DOHH2 (cell line): ENCODE results near the gene YTHDF2.
"Not testable (repeated sequence)": the region's sequence is repeated elsewhere in the genome, so short reads cannot be mapped to it uniquely, and the experiment has no call there.

Experiments
- EZH2phosphoT487 ChIP-seq: fragments of 200-600 bp; sonication (generic); IDR thresholded peaks from 2 replicates; pipeline ENCODE4 v1.6.1; 2017; ENCODE audit warnings: borderline replicate concordance, mild to moderate bottlenecking, antibody characterized with exemption, low read length, moderate library complexity, mixed read lengths
- TF ChIP-seq, protein P1 (sequence below): fragments of 200-600 bp; sonication (generic); IDR thresholded peaks from one replicate; pipeline ENCODE4 v1.5.1; 2014; ENCODE audit warnings: antibody characterized with exemption, mild to moderate bottlenecking, low read depth, low read length; ENCODE audit not compliant: poor library complexity, severe bottlenecking

DNA sequence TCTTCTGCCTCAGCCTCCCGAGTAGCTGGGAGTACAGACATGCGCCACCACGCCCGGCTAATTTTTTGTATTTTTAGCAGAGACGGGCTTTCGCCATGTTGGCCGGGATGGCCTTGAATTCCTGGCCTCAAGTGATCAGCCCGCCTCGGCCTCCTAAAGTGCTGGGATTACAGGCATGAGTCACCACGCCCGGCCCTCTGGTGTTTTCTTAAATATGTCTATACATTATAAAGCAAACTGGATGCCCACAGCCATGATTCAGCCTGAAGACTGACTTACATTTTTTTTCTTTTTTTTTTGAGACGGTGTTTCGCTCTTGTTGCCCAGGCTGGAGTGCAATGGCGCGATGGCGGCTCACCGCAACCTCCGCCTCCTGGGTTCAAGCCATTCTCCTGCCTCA, 14.8 kb upstream of the YTHDF2 start:
- TF ChIP-seq, protein P1, sequence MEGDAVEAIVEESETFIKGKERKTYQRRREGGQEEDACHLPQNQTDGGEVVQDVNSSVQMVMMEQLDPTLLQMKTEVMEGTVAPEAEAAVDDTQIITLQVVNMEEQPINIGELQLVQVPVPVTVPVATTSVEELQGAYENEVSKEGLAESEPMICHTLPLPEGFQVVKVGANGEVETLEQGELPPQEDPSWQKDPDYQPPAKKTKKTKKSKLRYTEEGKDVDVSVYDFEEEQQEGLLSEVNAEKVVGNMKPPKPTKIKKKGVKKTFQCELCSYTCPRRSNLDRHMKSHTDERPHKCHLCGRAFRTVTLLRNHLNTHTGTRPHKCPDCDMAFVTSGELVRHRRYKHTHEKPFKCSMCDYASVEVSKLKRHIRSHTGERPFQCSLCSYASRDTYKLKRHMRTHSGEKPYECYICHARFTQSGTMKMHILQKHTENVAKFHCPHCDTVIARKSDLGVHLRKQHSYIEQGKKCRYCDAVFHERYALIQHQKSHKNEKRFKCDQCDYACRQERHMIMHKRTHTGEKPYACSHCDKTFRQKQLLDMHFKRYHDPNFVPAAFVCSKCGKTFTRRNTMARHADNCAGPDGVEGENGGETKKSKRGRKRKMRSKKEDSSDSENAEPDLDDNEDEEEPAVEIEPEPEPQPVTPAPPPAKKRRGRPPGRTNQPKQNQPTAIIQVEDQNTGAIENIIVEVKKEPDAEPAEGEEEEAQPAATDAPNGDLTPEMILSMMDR: not testable (repeated sequence)
- not testable (repeated sequence) for TF ChIP-seq EZH2phosphoT487
